SK-N-SH (cell line): ENCODE data around the gene ERCC6L. TPM values are rescaled to one million over a fixed set of nuclear protein-coding genes. Genes with fewer than 3 reads are reported as not detected.

Source experiments
- CTCF ChIA-PET: fragments of 300-600, 350-600 bp; formaldehyde crosslinking; extraction: SDS; loops from one replicate; lab custom pipeline; 2021; lab: Yijun Ruan, JAX
- POLR2A ChIA-PET: fragments of 350-600 bp; sonication (Branson Sonifier 250); formaldehyde crosslinking; extraction: SDS; loops from one replicate; lab custom pipeline; 2020; ENCODE audit warnings: antibody characterized with exemption, inconsistent platforms; lab: Yijun Ruan, JAX
- DNase-seq: peaks from one replicate; pipeline ENCODE4 v3.0.0; 2012
- H2AFZ ChIP-seq: fragments of 200-600 bp; sonication (generic); 2 replicates; pipeline ENCODE4 v1.8.1; 2016; ENCODE audit warnings: antibody characterized with exemption, mild to moderate bottlenecking, low read depth
- H3F3A ChIP-seq: fragments of 200-600 bp; sonication (generic); replicated peaks from 2 replicates; pipeline ENCODE3; 2016; ENCODE audit warnings: antibody characterized with exemption, mild to moderate bottlenecking; ENCODE audit not compliant: insufficient read depth
- H3K27ac ChIP-seq, 2 experiments: fragments of 200-500 bp in 1 of 2; fragments of 200-600 bp in 1 of 2; sonication (Bioruptor generic) in 1 of 2; sonication (generic), shearing (Covaris generic) in 1 of 2; 2 replicates each; pipeline versions ENCODE4 v1.5.1 to v1.6.1; 2014 to 2016; ENCODE audit warnings: low read depth in 2 of 2, inconsistent platforms in 1 of 2, low read length in 1 of 2, mild to moderate bottlenecking in 1 of 2, mixed read lengths in 1 of 2
- H3K27me3 ChIP-seq: fragments of 200-600 bp; sonication (generic), shearing (Covaris generic); 2 replicates; pipeline ENCODE4 v1.6.1; 2016; ENCODE audit warnings: mixed run types; ENCODE audit not compliant: insufficient read depth
- H3K36me3 ChIP-seq, 2 experiments: fragments of 200-500 bp in 1 of 2; fragments of 200-600 bp in 1 of 2; sonication (Bioruptor generic) in 1 of 2; sonication (generic) in 1 of 2; replicated peaks in 1 of 2; 2 replicates each; pipeline versions ENCODE3 to v1.5.1; 2014 to 2016; ENCODE audit warnings: low read length in 1 of 2, mild to moderate bottlenecking in 1 of 2; ENCODE audit not compliant: insufficient read depth in 2 of 2, control insufficient read depth in 1 of 2
- H3K4me1 ChIP-seq, 2 experiments: fragments of 200-500 bp in 1 of 2; fragments of 200-600 bp in 1 of 2; sonication (Bioruptor generic) in 1 of 2; sonication (generic), shearing (Covaris generic) in 1 of 2; 2 replicates each; pipeline versions ENCODE4 v1.5.1 to v1.6.1; 2014 to 2016; ENCODE audit warnings: low read depth in 1 of 2, low read length in 1 of 2, mixed run types in 1 of 2; ENCODE audit not compliant: insufficient read depth in 2 of 2, control insufficient read depth in 1 of 2
- H3K4me2 ChIP-seq: fragments of 200-600 bp; sonication (generic), shearing (Covaris generic); 2 replicates; pipeline ENCODE4 v1.6.1; 2017; ENCODE audit warnings: mixed run types
- H3K4me3 ChIP-seq, 2 experiments: fragments of 200-500 bp in 1 of 2; fragments of 200-600 bp in 1 of 2; sonication (Bioruptor generic) in 1 of 2; sonication (generic), shearing (Covaris generic) in 1 of 2; 2 replicates each; pipeline versions ENCODE4 v1.5.1 to v1.8.1; 2014 to 2016; ENCODE audit warnings: low read depth in 2 of 2, inconsistent platforms in 1 of 2, low read length in 1 of 2, mild to moderate bottlenecking in 1 of 2, mixed read lengths in 1 of 2, moderate library complexity in 1 of 2
- H3K79me2 ChIP-seq: fragments of 200-600 bp; sonication (generic); 2 replicates; pipeline ENCODE4 v1.8.1; 2017; ENCODE audit warnings: mild to moderate bottlenecking; ENCODE audit not compliant: insufficient read depth
- H3K9ac ChIP-seq: fragments of 200-600 bp; sonication (generic); 2 replicates; pipeline ENCODE4 v1.6.1; 2017; ENCODE audit warnings: mixed run types
- H3K9me2 ChIP-seq: fragments of 200-600 bp; sonication (generic); 2 replicates; pipeline ENCODE4 v1.6.1; 2017; ENCODE audit warnings: mixed run types
- H3K9me3 ChIP-seq: fragments of 200-600 bp; sonication (generic); 2 replicates; pipeline ENCODE4 v1.6.1; 2017; ENCODE audit warnings: mixed run types, mild to moderate bottlenecking, moderate library complexity
- H4K20me1 ChIP-seq: fragments of 200-600 bp; sonication (generic); 2 replicates; pipeline ENCODE4 v1.6.1; 2017; ENCODE audit warnings: mild to moderate bottlenecking, mixed run types; ENCODE audit not compliant: insufficient read depth
- CHD2 ChIP-seq: fragments of 150-350 bp; IDR thresholded peaks from 2 replicates; pipeline ENCODE4 v1.6.1; 2018; ENCODE audit warnings: low read length; ENCODE audit not compliant: partially characterized antibody
- EP300 ChIP-seq, 2 experiments: IDR thresholded peaks; 2 replicates each; pipeline versions ENCODE4 v1.4.0 to v1.6.1; 2012; ENCODE audit warnings: borderline replicate concordance in 1 of 2, low read depth in 1 of 2, low read length in 1 of 2
- FOSL2 ChIP-seq: IDR thresholded peaks from 2 replicates; pipeline ENCODE4 v1.4.0; 2012; ENCODE audit warnings: low read depth, mild to moderate bottlenecking, moderate library complexity, borderline replicate concordance
- FOXJ3 ChIP-seq: sonication (generic); formaldehyde crosslinking; IDR thresholded peaks from 2 replicates; pipeline ENCODE4 v1.5.1; 2020; ENCODE audit warnings: mild to moderate bottlenecking, missing genetic modification reagents
- GABPA ChIP-seq: IDR thresholded peaks from 2 replicates; pipeline ENCODE4 v1.4.0; 2012; ENCODE audit warnings: low read depth, mild to moderate bottlenecking
- JUND ChIP-seq: IDR thresholded peaks from 2 replicates; pipeline ENCODE4 v1.4.0; 2012
- MXI1 ChIP-seq: IDR thresholded peaks from 2 replicates; pipeline ENCODE4 v1.6.1; 2012; ENCODE audit warnings: mild to moderate bottlenecking, low read depth, low read length, improper control_type of control experiment
- PBX3 ChIP-seq: IDR thresholded peaks from 2 replicates; pipeline ENCODE4; 2012
- POLR2AphosphoS5 ChIP-seq: IDR thresholded peaks from 2 replicates; pipeline ENCODE4 v1.6.1; 2012; ENCODE audit warnings: low read depth, low read length
- RAD21 ChIP-seq: IDR thresholded peaks from 2 replicates; pipeline ENCODE4 v1.6.1; 2012; ENCODE audit warnings: mild to moderate bottlenecking, low read length
- RCOR1 ChIP-seq: fragments of 150-350 bp; IDR thresholded peaks from 2 replicates; pipeline ENCODE4 v1.6.1; 2017; ENCODE audit warnings: antibody characterized with exemption, low read length
- RXRA ChIP-seq: IDR thresholded peaks from 2 replicates; pipeline ENCODE4 v1.4.0; 2012; ENCODE audit warnings: low read depth, mild to moderate bottlenecking, borderline replicate concordance
- SIN3A ChIP-seq: IDR thresholded peaks from 2 replicates; pipeline ENCODE4 v1.6.1; 2012; ENCODE audit warnings: low read depth, mild to moderate bottlenecking, low read length, moderate library complexity, borderline replicate concordance
- TAF1 ChIP-seq: IDR thresholded peaks from 2 replicates; pipeline ENCODE4 v1.6.1; 2012; ENCODE audit warnings: low read depth, mild to moderate bottlenecking, low read length, moderate library complexity, borderline replicate concordance
- YY1 ChIP-seq: IDR thresholded peaks from 2 replicates; pipeline ENCODE4 v1.4.0; 2012; ENCODE audit warnings: low read depth, mild to moderate bottlenecking
- polyA plus RNA-seq, 3 experiments: library from polyadenylated mRNA; depleted of rRNA; stranded (reverse); fragments of >200 nt; gene quantifications; 2 replicates each; pipeline ENCODE4 v1.2.3, GENCODE V29; 2012
- TF ChIP-seq, protein P1 (sequence below): IDR thresholded peaks from 2 replicates; pipeline ENCODE4 v1.4.0; 2012; ENCODE audit warnings: low read depth
- TF ChIP-seq, protein P2 (sequence below): IDR thresholded peaks from 2 replicates; pipeline ENCODE4 v1.6.1; 2012; ENCODE audit warnings: mild to moderate bottlenecking, low read depth, low read length, moderate library complexity
- TF ChIP-seq, protein P3 (sequence below): fragments of 150-350 bp; IDR thresholded peaks from 2 replicates; pipeline ENCODE4 v1.6.1; 2017; ENCODE audit warnings: antibody characterized with exemption, low read length, low read depth, borderline replicate concordance
- TF ChIP-seq, protein P4 (sequence below): fragments of 200-600 bp; sonication (generic); IDR thresholded peaks from 2 replicates; pipeline ENCODE4 v1.6.1; 2017; ENCODE audit warnings: antibody characterized with exemption, mild to moderate bottlenecking, moderate library complexity
- TF ChIP-seq, protein P5 (sequence below): fragments of 150-350 bp; IDR thresholded peaks from 2 replicates; pipeline ENCODE4 v1.6.1; 2016; ENCODE audit warnings: mild to moderate bottlenecking, low read depth, low read length

Gene ERCC6L
- polyA plus RNA-seq, 1 of the 3 experiments (the other 2 are of a cell fraction), result 1.5 TPM

DNA sequence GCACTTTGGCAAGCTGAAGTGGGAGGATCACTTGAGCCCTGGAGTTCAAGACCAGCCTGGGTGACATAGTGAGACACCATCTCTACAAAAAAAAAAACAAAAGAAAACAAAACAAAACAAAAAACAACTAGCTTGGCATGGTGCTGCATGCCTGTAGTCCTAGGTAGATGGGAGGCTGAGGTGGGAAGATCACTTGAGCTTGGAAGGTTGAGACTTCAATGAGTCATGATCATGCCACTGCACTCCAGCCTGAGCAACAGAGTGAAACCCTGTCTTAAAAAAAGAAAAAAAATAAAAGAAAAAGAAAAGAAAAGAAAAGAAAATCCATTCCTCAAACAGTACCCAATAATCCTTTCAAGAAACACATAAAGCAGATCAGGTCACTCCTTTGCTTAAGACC lies 14.9 kb upstream of the ERCC6L start:
- no peak for TF ChIP-seq TAF1
- no peak for TF ChIP-seq FOXJ3 (CRISPR knock-in tag)
- TF ChIP-seq EP300 (IDR thresholded peaks at IDR 0.05; ENCODE audit: borderline replicate concordance in 1 of 2, low read depth in 1 of 2, low read length in 1 of 2), result no peak
- TF ChIP-seq FOSL2, result no peak
- TF ChIP-seq RCOR1, result no peak
- TF ChIP-seq, protein P1, sequence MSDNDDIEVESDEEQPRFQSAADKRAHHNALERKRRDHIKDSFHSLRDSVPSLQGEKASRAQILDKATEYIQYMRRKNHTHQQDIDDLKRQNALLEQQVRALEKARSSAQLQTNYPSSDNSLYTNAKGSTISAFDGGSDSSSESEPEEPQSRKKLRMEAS, result no peak
- TF ChIP-seq RXRA, result no peak
- TF ChIP-seq, protein P2, sequence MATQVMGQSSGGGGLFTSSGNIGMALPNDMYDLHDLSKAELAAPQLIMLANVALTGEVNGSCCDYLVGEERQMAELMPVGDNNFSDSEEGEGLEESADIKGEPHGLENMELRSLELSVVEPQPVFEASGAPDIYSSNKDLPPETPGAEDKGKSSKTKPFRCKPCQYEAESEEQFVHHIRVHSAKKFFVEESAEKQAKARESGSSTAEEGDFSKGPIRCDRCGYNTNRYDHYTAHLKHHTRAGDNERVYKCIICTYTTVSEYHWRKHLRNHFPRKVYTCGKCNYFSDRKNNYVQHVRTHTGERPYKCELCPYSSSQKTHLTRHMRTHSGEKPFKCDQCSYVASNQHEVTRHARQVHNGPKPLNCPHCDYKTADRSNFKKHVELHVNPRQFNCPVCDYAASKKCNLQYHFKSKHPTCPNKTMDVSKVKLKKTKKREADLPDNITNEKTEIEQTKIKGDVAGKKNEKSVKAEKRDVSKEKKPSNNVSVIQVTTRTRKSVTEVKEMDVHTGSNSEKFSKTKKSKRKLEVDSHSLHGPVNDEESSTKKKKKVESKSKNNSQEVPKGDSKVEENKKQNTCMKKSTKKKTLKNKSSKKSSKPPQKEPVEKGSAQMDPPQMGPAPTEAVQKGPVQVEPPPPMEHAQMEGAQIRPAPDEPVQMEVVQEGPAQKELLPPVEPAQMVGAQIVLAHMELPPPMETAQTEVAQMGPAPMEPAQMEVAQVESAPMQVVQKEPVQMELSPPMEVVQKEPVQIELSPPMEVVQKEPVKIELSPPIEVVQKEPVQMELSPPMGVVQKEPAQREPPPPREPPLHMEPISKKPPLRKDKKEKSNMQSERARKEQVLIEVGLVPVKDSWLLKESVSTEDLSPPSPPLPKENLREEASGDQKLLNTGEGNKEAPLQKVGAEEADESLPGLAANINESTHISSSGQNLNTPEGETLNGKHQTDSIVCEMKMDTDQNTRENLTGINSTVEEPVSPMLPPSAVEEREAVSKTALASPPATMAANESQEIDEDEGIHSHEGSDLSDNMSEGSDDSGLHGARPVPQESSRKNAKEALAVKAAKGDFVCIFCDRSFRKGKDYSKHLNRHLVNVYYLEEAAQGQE, result no peak
- no peak for TF ChIP-seq CHD2
- TF ChIP-seq, protein P3, sequence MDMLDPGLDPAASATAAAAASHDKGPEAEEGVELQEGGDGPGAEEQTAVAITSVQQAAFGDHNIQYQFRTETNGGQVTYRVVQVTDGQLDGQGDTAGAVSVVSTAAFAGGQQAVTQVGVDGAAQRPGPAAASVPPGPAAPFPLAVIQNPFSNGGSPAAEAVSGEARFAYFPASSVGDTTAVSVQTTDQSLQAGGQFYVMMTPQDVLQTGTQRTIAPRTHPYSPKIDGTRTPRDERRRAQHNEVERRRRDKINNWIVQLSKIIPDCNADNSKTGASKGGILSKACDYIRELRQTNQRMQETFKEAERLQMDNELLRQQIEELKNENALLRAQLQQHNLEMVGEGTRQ, result no peak
- TF ChIP-seq JUND, result no peak
- TF ChIP-seq GABPA, result no peak
- no peak for TF ChIP-seq PBX3
- TF ChIP-seq, protein P4, sequence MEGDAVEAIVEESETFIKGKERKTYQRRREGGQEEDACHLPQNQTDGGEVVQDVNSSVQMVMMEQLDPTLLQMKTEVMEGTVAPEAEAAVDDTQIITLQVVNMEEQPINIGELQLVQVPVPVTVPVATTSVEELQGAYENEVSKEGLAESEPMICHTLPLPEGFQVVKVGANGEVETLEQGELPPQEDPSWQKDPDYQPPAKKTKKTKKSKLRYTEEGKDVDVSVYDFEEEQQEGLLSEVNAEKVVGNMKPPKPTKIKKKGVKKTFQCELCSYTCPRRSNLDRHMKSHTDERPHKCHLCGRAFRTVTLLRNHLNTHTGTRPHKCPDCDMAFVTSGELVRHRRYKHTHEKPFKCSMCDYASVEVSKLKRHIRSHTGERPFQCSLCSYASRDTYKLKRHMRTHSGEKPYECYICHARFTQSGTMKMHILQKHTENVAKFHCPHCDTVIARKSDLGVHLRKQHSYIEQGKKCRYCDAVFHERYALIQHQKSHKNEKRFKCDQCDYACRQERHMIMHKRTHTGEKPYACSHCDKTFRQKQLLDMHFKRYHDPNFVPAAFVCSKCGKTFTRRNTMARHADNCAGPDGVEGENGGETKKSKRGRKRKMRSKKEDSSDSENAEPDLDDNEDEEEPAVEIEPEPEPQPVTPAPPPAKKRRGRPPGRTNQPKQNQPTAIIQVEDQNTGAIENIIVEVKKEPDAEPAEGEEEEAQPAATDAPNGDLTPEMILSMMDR, result no peak
- no peak for TF ChIP-seq RAD21
- TF ChIP-seq, protein P5, sequence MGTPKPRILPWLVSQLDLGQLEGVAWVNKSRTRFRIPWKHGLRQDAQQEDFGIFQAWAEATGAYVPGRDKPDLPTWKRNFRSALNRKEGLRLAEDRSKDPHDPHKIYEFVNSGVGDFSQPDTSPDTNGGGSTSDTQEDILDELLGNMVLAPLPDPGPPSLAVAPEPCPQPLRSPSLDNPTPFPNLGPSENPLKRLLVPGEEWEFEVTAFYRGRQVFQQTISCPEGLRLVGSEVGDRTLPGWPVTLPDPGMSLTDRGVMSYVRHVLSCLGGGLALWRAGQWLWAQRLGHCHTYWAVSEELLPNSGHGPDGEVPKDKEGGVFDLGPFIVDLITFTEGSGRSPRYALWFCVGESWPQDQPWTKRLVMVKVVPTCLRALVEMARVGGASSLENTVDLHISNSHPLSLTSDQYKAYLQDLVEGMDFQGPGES, result no peak
- TF ChIP-seq SIN3A, result no peak
- TF ChIP-seq POLR2AphosphoS5, result no peak
- no peak for TF ChIP-seq YY1
- no peak for TF ChIP-seq MXI1

More for the DNA sequence above, 14.9 kb upstream of the ERCC6L start:
- Histone ChIP-seq H4K20me1 (no peaks in the 10 kb centered on the region), H3K9ac (no peak overlapping the region), H3K27ac (no peak overlapping the region), H3K9me3 (no peaks in the 10 kb centered on the region), H3K4me2 (no peak overlapping the region), H2AFZ (no peak overlapping the region), H3K4me3 (no peak overlapping the region), H3K27me3 (no peaks in the 10 kb centered on the region), H3K4me1 (no peaks in the 10 kb centered on the region), H3K9me2 (no peaks in the 10 kb centered on the region), H3F3A (peaks cover 2% of the 10 kb centered on the region), H3K36me3 (no peaks in the 10 kb centered on the region), H3K79me2 (no peaks in the 10 kb centered on the region)
- ChIA-PET CTCF (interaction anchor here (1.0 to 1.8 kb wide), 2 partner anchors 9 to 287 kb away, joined by 3 to 14 read pairs; no protein-coding TSS in a partner anchor), POLR2A (no interaction called here)
- no peak for DNase-seq
